OCI-M2 (cell line): ENCODE measurements around the gene PNO1.
"Not testable (repeated sequence)": the region's sequence is repeated elsewhere in the genome, so short reads cannot be mapped to it uniquely, and the experiment has no call there.

ENCODE experiments used
- DNase-seq: peaks from one replicate; lab custom pipeline; 2025; ENCODE audit not compliant: unreplicated experiment; lab: John Stamatoyannopoulos, UW

The PNO1 gene

DNA sequence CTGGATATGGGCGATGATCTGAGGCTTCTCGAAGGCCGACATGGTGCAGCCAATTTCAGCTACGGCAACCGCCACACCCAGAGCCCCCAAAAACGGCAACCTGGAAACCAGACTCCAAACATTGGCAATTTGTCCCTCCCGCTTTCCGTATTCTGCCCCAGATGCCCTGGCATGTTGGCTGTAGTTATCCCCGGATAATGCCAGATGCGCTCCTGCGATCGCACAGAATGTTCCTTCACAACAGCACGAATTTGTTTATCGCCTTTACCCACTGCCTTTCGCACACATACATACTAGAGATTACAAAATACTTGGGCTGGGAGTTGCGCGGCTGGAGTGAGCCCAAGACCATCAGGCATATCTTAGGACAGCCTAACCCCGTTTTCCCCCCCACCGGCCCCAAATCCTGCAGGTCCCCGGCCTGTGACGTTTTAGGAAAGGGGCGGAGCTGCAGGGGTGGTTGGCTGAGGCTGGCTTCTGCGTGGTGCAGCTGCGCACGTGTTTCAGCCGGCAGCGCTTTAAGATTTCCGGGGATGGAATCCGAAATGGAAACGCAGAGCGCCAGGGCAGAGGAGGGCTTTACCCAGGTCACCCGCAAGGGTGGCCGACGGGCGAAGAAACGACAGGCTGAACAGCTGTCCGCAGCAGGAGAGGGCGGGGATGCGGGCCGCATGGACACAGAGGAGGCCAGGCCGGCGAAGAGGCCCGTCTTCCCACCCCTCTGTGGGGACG lies at the start of gene PNO1:
Gene PNO1 (plus strand): TSS at position 487 of the 732 bp plus-strand sequence. CDS start 47 bp downstream, at position 534.
- DNase-seq, result peak; percentile 89

DNA sequence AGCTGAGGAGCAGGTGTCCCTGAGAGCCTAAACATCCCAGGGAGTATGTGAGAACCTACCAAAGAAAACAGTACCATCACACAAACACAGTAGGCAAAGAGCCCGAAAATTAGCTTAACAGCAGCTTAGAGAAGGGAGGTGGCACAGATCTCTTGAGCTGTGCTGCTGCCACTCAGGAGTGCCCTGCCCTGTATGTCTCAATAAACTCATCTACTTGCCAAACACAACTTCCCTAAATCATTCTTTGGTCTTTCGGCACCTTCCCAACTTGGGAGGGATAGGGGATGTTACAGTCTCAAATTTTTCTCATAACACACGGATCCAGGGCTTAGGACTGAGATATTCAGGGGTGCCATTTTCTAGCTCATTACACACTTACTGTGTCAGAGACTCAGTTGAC lies 49.6 kb upstream of the PNO1 start:
- no peak for DNase-seq

DNA sequence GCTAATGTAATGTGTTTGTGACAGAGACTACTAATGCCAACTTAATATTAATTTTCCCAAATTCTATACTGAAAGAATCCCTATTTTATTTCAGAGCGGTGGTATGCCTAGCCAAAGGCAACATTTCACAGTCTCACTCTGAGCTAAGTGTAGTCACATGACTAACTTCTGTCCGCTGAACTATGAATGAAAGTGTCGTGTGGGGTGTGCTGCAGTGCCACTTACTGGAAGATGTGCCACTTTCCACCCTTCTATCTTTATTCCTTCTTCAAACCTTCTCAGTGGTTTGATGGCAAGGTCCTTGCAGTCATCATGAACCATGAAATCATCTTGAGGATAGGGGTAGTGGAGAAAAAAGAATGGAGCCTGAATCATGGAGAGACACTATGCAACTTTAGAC lies 47.6 kb upstream of the PNO1 start:
- DNase-seq, result no peak

DNA sequence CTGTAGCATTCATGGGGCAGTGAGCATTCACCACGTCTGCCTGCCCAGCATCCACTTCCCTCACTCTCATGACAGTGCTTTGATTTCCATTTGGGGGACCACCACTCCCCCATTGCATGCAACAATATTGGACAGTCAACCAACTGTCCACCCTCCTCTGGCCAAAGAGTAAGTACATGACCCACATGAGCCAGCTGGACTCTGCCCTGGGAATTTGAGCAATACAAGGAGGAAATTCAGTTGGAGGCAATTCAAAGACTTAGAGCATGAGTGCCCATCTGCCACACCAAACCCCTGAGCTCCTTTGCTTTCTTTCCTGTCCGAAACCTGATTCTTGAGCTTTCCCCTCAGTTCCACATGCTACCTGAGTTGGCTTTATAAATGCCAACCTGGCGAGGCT lies 41.7 kb upstream of the PNO1 start:
- no peak for DNase-seq

DNA sequence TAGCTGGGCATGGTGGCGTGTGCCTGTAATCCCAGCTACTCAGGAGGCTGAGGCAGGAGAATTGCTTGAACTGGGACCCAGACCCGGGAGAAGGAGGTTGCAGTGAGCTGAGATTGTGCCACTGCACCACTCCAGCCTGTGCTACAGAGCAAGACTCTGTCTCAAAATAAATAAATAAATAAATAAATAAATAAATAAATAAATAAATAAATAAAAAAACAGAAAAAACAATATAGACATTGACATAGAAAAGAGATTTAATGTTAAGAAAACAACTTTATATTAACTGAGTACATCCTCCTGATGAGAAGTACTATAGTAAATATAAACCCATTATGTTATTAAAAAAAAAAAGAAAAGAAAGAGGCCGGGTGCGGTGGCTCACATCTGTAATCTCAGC lies 39.8 kb upstream of the PNO1 start:
- not testable (repeated sequence) for DNase-seq

DNA sequence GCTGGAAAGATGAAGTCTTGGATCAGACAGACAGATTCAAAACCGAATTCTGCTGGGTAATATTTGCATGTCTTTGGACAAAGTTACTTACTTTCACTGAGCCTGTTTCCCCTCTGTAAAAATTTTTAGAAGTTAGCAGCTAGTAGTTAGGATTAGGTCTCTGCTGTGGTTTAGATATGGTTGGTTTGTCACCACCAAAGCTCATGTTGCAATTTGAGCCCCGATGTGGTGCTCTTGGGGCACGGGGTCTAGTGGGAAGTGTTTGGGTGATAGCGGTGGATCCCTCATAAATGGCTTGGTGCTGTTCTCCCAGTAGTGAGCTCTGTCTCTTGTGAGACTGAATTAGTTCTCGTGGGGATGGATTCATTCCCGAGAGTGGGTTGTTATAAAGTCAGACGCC lies 38.9 kb upstream of the PNO1 start:
- no peak for DNase-seq

DNA sequence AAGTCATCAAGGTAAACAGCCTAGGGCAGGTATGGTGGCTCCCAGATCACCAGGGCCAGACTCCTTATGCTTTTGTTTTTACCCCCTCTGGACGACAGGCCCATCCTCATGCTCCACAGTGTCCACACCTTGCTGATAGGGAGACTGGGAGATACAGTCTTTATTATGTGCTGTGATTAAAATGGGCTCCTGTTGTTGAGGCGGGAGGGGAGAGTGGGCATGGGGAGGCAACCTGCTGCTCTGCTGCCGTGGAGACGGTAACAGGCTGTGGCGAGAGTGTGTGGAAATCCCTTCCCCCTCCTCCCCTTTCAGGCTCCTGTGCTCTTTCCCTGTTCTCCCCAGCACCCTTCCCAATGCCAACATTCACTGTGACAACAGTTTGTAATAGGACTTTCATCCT lies 38.2 kb upstream of the PNO1 start:
- DNase-seq, result no peak

DNA sequence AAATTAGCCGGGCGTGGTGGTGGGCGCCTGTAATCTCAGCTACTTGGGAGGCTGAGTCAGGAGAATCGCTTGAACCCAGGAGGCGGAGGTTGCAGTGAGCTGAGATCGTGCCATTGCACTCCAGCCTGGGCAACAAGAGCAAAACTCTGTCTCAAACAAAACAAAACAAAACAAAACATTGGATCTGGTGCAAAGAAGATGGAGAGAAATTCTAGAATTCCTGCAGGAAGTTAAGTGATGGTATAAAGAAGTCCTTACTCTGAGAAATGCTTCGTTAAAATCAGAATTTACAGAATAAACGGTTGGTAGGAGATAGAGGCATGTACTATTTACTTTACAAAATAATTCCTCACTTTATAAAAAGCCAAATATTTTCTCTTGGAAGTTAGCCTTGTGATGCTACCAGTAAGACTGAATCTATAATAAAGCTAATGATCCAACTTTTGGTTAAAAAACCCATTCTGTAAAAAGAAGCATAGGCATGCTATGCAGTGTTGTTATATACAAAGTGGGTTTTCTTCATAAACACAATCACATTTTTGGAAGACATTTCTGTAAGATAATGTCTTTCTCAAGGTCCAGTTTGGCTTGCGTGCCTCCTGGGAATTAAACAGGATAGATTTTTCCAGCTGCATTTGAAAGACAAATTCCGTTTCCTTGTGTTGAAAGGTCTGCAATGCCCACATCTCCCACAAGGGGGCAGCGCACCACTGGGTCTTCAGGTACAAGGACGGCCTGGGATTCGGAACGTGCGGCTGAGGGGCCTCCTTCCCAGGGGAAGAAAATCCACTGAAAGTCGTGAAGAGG lies 35.6 kb upstream of the PNO1 start:
- peak; percentile 27 for DNase-seq

DNA sequence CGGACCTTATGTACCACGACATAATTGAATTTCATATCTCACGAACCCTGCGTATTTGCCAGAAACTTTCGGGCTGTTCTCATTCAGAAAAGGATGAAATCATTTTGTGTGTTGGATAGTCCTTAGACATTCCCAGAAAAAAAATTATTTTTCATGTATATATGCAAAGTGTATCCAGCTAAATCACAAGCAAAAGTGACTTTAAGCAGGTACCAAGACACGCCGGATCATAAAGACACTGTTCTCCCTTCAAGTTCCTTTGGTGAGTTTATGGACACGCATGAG lies 35.1 kb upstream of the PNO1 start:
- no peak for DNase-seq

DNA sequence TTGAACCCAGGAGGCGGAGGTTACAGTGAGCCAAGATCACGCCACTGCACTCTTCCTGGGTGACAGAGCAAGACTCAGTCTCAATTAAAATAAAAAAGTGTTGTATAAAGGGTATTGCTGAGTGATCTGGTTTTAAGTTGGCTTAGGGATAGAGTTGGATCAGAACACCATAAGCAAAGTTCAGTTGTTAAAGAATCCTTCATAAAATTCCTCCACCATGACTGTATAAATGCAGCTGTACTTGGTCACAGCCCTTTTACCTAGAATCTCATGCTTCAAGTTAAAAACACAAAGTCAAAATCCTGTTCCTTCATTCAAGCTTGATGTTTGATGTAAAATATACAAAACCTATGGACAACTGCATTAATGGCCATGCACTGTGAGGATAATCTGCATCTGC lies 33.4 kb upstream of the PNO1 start:
- DNase-seq, result no peak

DNA sequence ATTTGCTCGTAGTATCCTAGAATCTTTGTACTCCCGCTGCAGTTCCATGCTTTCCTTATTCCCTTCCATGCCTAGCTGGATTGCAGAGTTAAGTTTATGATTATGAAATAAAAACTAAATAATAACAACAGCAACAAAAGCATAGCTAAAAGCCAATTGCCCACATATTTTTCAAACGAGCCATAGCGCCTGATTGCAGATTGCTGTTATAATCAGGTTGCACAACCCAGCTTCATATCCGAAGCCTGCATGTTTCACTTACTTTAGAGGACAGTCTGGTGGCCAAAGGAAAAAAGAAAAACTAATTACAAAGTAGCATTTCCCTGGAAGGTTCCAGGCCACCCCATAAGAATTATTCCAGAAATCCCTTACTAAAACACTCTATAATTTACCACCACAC lies 31.9 kb upstream of the PNO1 start:
- no peak for DNase-seq

DNA sequence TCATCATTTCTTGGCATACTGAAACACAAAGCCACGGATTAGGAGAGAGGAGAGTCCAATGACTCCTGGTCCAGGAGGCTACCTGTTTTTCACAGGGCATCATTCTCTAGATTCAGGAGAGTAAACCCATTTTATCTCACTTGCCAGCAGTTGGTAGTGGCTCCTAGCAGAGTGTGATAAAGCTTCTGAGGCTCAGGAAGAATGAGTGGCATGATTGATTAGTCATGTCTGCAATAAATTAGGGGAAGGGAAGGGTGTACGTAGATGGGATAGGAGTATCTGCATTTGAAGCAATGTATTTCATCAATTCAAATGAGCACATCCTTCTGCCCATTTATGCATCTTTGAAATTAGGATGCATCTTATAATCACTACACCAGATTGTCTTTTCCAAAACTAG lies 31.1 kb upstream of the PNO1 start:
- DNase-seq, result no peak

DNA sequence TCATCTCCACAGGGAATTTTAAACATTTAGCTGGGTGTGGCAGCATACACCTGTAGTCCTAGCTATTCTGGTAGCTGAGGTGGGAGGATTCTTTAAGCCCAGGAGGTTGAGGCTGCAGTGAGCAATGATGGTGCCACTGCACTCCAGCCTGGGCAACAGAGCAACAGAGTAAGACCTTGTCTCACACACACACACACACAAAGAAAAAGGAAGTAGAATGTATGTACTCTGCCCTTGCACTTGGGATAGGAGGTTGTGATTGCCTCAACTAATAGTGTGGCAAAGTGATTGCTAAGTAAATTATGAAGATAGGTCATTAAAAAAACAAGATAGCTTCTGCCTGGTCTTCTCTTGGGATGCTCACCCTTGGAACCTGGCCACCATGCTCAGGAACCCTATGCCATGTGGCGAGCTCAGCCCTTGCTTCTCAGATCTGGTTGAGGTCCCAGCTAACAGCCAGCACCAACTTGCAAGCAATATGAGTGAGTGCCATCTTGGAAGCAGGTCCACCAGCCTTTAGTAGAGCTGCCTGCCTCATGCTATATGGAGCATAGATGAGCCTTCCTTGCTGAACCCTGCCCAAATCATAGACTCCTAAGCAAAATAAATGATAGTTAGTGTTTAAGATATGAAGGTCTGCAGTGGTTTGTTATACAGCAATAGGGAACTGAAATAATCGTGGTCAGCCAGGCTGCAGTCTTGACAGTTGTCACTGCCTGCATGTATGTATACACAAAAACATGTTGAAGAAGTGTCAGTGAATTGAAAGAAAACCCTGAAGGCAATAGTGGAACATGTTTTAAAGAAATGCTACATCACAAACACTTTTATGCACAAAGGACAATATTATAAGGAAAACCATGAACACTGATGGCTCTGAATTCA lies 30.1 kb upstream of the PNO1 start:
- no peak for DNase-seq

DNA sequence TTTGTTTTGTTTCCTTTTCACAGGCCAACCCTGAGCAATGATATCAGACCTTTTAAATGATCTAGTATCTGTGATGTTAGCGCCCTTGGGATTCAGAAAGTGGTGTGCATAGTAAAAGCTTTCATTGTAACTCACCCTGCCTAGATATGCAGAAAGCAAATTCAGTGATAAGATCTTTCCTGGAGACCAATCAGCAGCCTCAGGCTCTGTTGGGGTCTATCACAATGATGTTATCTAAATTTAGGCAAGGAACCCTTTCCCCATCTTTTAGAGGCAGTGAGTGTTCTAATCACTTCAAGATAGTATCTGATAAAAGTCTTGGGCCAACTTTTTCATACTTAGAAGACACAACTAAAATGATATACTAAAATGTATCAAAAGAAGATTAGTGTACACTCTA lies 23.6 kb upstream of the PNO1 start:
- DNase-seq, result no peak

DNA sequence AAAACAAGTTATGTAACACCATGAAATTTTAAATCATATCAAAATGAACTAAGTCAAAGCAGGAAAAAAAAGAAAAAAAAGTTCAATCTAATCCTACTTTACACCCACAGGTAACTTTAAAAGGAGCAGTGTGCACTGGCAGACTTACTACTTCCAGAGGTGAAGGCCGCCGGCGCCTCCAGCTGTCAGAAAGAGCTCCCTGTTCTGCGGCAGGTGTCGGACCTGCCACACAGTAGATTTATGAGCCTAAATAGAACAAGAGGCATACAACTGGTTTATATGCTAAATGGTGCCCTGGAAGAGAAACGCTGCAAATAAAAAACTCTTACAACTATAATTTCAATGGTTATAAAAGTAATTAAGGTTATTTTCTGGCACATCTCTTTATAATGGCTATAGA lies 23.1 kb upstream of the PNO1 start:
- no peak for DNase-seq

DNA sequence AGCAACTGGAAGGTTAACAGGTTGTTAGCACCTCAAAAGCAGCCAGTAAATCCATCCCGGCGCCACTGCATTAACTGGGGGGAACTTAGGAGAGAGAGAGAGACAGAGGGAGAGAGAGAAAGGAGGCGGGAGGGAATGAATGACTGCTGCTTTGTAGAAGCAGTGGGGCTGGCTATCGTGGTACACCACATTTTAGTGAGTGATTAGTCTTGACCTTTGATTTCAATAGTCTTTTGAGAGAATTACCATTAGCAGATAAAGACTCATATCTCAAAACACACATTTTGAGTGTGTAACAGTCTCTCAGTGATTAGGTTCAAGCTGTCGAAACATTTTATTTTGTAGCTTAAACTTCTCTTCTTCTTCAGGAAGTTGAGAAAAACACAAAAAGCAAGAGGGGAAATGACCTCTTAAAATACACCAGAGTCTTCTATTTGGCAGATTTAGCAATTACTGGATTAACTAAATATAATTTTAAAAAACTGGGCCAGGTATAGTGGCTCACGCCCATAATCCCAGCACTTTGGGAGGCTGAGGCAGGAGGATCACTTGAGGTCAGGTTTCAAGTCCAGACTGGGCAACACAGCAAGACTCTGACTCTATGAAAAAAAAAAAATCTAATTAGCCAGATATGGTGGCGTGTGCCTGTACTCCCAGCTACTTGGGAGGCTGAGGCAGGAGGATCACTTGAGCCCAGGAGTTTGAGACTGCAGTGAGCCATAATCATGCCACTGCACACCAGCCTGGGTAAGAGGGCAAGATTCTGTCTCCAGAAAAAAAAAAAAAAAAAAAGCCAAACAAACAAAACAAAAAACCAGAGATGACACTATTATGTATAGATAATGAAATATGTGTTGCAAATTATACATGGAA lies 22.0 kb upstream of the PNO1 start:
- DNase-seq, result peak; percentile 93

DNA sequence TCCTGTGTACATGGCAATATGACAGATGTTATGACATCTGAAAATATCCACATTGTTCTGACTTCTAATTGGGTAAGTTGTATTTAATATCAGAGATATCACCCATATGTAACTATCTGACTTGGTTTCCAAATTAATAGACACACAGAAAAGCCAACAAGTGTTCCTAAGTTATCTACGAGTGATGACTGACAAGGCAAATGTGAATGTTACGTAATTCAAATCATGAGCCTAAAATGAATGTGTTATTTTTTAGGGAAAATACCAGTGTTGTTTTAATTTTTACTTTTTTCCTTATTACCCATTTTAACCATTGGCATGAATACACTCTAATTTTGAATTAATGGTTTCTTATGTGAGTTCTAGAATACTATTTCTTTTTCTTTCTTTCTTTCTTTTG lies 15.8 kb upstream of the PNO1 start:
- no peak for DNase-seq

DNA sequence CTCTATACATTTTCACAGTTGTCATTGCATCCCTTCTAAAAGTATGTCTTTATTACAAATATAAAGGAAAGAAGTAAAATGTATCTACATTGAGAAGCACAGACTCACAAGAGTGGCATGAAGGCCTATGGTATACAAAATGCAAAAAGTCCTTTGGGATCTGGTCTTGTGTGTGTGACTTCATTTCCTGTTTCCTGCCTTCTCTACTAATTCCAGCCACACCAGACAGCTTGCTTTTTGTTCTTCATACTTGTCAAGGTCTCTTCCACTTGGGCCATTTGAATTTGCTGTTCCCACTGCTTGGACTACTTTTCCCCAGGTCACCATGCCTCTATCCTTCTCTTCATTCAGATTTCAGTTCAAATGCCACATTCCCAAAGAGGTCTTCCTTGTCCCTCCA lies 6.7 kb upstream of the PNO1 start:
- no peak for DNase-seq

DNA sequence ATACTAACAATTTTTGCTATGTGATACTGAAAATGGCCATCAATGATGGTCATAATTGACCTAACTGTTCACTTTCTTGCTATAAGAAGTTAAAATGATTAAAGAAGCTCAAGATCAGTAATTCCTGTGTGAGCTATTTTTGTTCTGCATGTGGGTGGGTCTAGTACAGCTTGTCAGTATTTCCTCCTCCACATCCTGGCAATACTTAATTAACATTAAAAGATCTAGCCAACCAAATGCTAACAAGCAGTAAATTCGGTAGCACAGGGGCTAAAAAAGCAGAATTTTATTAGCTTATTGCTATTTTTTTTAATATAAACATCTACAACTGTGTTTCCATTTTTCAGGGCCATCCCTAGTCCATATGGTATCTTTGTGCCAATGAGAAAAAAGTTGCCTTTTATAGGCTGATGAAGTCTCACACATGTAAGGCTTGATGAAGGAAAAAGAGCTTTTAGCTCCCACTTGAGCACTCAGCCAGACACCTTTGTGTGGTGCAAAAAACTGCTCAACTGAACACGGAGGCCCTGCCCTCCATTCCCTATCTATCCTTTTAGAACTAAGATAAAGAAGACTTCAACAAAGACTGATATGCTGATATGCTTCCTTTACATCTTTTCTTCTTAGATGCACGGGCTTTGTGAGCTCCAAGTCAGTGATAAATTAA lies 4.9 kb upstream of the PNO1 start:
- no peak for DNase-seq

DNA sequence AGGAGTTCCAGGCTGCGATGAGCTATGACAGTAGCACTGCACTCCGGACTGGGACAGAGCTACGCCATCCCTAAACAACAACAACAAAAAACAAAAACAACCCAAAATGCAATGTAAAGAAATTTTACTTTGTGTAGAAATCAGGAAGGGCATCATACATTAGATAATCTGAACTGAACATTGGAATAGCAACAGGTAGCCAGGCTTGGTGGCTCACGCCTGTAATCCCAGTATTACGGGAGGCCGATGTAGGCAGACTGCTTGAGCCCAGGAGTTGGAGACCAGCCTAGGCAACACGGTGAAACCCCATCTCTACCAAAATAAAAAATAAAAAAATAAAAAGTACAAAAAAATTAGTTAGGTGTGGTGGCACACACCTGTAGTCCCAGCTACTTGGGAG lies 2.1 kb upstream of the PNO1 start:
- no peak for DNase-seq
